HL-60/S4 treated with retinoic acid at 250 ng/mL for 4 days and 3 days (cell line): ENCODE results near the gene ANO4.
"Not testable (repeated sequence)": the region's sequence is repeated elsewhere in the genome, so short reads cannot be mapped to it uniquely, and the experiment has no call there.

Experiments used
- in situ Hi-C: fragments of 300-500 bp; cut with MboI; formaldehyde crosslinking; loops from 2 replicates; pipeline ENCODE4 v1.7.0; 2022; ENCODE audit warnings: low sequenced_read_pairs

Gene ANO4

DNA sequence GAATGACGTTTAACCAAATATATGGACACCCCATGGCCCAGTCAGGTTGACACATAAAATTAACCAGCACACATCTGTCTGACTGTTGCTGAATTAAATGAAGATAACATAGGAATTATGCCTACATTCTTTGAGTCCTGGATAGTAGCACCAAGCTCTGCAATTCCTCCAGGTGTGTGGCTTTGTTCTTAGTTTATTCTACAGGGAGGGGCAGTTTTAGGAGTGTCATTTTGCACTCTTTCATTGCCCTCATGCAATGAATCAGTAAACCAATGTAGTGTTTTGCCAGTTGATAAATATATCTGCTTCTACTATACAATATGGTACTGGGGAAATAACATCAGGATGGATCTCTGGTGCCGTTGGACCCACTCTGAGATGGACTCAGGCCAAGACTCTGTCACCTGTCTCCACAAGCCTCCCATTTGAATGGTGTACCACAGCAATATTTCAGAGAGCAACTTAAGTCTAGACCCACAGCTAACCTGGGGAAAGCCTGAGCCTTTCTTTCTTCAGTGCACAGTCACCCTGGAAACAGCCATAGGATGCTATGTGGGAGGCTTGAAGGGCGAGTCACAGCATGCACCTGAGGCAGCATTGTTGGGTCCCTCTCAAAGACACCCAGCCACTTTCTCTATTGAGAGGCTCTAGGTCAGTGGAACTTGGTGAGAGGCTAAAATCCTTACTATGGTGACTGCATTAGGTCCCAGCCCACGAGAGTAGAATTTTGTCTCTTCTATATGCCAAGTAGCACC is 73.2 kb downstream of the ANO4 start:
- in situ Hi-C loops: no loop called here

DNA sequence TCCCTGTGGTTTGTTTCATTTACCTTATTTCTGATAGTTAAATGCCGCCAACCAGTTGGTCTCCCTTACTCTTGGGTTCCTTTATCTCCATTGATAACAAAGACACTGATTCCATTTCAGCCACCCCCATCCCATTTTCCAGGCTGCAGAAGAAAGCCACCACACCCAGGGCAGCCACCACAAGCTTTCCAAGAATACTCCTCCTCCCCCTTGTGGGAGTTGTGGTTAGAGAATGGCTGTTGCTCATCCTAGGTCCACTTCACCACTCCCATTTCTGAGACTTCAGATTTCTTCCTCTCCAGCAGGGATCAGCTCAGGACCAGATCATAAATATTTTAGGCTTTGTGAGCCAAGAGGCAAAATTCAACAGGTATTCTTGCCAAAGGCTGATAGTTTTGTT is 73.9 kb downstream of the ANO4 start:
- in situ Hi-C loops: no loop called here

DNA sequence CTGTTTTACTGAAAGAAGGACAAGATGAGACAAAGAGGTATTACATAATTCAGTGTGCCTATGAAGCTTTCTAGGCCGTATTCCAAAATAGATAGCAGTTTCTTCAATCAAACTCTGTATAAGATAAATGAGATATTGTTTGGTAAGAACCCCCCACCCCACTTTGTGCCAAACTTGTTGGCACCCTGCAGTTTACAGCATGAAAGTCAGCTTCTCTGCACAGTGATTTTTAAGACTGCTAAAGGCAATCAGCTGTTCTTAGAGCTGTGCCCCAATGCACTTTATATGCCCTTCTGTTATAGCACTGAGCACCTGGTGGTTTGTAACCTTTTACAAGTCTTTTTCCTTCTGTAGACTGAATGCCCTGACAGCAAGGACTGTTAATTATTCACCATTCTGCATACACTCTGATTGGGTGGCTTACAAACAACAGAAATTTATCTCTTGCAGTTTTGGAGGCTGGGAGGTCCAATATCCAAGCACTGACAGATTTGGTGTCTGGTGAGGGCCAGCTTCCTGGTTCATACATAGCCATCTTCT is 76.7 kb downstream of the ANO4 start:
- in situ Hi-C loops: no loop called here

DNA sequence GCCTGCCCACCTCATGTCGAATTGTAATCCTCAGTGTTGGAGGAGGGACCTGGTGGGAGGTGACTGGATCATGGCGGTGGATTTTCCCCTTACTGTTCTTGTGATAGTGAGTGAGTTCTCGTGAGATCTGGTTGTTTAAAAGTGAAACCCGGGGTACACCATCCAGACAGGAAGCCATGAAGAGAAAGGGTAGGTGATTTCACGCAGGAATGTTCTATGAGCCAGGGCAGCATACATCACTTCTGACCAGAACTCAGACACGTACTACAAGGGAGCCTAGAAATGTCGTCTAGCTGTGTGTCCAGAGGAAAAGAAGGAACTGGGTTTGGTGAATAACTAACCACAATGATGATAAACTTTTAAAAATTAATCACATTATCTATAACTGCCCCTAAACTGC is 80.6 kb downstream of the ANO4 start:
- in situ Hi-C loops: no loop called here

DNA sequence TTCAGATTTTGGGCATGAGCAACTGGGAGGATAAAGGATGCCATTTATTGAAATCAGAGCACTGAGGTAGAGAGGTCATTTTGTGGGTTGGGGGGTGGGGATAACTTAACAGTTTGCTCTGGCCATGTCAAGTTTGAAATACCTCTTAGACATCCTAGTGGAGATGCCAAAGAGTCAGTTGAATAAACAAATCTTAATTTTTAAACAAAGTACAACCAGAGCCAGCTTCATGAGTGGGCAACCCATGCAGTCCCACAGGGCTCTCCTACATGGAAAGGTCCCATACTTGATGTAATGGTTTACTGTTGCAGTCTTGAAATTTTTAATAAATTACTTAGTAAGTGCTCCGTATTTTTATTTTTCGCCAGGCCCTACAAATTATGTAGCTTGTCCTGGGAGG is 81.2 kb downstream of the ANO4 start:
- in situ Hi-C loops: no loop called here

DNA sequence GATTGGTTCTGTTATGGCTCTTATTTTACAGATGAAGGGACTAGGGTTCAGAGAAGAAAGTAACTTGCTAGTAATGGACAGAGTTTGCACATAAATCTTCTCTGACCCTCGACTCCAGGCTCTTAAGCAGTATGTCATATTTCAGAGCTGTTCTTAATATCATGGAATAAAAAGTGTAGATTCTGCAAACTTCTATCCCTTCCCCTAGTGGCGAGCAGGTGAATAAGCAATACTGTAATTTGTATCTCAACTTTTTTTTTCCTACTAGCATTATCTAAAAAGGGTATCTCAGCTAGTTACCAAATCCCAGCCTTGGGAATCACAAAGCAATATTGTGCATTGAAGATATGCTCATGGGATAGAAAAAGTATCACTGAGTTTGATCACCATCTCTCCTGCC is 83.2 kb downstream of the ANO4 start:
- in situ Hi-C loops: no loop called here

DNA sequence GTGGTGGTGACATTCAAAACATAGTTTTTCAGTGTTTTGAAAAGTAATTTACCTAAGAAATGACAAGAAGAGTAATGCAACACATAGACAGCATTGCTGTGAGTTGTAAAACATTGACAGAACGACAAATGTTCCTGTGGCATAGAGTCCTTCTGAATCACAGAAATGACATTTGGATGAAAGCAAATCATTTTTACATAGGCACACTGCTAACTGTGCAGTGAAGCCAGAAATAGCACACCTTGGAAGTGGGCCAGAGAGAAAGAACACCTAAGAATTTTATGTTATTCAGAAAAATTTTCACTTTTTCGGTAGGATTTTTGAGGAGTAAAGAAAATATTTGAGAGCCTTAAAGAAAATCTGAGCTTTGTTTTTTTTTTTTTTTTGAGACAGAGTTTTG is 100.6 kb downstream of the ANO4 start:
- in situ Hi-C loops: no loop called here

DNA sequence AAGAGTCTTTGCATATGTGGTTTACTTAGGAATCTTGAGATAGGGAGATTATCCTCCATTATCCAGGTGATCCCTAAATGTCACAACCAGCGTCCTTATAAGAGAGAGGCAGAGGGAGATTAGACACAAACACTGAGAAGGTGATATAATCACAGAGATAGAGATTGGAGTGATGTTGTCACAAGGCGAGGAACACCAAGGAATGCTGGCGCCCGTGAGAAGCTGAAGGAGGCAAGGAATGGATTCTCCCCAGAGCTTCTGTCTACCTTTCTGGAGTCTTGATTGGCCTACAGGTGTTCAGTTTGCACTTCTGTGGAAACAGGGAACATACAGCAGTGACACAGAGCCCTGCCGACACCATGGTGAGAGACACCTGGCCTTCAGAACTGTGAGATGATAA is 101.6 kb downstream of the ANO4 start:
- in situ Hi-C loops: no loop called here

DNA sequence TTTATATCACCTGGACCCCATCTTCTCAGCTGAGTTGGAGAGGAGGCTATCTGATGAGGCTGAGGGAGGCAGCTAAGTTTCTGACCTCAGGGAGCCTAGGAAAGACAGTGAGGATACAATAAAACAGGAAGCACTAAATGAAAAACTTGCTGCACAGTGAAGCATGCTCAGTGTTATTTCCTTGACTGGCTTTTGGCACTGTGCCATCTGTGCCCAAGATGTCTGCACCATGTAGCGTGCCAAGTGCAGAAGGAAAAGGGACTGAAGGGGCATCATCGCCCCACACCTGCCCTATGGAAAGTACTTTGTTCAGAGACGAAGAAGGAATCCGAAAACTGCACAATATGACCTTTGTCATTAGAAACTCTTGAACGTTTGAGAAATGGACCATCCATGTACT is 102.7 kb downstream of the ANO4 start:
- in situ Hi-C loops: no loop called here

DNA sequence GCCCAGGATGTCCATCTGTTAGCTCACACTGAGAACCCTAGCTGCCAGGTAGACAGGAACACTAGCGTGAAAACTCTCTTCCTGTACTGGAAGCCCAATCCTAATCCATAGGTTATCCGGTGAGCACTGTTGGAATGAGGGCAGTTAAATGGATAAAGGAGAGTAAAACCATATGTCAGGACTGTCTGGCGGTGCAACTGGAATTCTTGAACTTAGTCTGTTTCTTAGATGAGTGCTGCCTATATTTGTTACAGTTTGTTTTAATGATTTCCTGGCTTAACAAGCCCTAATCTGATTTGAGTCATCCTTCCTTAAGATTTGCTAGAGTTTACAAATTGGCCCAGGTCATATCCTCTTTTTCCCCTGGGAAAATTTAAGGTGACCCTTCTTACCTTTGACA is 104.7 kb downstream of the ANO4 start:
- in situ Hi-C loops: no loop called here

DNA sequence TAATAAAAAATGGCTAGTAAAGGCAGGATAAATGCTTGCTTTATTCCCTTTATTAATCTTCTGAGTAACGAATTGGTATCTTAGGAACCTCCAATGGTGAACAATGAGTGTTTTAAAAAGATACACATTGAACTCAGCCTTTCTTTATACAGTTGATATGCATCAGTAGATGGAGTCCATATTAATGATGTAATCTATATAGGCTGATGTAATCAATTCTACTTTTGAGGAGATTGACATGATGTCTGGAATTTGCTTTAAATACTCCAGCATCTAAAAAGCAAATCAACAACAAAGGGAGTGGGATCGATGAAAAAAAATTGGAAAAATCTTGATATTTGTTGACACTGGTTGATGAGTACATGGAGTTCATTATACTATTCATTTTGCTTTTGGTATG is 106.2 kb downstream of the ANO4 start:
- in situ Hi-C loops: no loop called here

DNA sequence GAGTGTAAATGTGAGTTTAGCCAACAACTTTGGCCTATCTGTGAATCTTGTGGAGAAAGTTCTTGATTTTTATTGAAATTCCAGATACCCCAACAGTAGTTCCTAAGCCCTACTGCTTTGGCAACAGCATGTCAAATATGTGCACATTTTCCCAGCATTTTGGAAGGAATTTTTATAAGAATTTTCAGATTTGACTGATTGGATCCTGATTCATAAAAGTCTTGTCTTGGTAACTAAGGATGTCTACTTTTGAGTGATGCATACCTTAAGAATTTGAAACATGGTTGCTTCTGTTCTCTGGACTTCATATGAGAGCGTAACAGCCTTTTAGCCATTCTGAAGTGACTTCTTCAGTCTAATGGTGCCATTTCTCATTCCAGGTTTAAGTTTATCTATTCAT is 106.7 kb downstream of the ANO4 start:
- in situ Hi-C loops: no loop called here

DNA sequence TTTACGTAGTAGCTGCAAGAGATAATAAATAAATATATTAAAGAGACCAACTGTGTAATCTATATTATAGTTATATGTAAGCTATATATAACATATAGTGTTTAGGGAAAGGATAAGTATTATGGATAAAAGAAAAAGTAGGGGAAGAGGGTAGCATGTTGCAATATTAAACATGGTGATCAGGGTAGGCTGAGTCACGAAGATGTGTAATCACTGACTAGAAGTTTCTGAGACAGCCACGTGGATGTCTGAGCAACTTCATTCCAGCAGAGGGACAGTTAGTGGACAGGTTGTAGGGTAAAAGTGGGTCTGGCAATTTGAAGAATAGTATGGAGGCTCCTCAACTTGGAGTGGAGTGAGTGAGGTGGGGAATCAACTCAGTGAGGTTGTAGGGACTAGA is 109.7 kb downstream of the ANO4 start:
- in situ Hi-C loops: no loop called here

DNA sequence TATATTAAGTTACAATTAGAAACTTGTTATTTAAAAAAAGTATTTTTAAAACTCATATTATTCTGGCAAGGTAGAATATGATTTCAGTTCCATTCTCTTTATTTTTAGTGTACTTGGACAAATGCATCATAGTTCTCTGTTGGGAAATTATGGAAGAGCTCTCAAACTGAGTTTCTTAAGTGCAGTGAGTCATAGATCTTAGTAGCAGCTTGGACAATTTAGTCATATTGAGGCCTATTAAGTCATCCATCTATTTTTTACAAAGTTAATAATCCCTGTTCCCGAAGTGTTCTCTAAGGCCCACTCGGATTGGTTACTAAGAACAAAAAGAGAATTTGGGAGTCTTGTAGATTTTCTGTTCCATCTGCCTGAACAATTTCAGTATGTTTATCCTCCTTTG is 113.9 kb downstream of the ANO4 start:
- in situ Hi-C loops: no loop called here

DNA sequence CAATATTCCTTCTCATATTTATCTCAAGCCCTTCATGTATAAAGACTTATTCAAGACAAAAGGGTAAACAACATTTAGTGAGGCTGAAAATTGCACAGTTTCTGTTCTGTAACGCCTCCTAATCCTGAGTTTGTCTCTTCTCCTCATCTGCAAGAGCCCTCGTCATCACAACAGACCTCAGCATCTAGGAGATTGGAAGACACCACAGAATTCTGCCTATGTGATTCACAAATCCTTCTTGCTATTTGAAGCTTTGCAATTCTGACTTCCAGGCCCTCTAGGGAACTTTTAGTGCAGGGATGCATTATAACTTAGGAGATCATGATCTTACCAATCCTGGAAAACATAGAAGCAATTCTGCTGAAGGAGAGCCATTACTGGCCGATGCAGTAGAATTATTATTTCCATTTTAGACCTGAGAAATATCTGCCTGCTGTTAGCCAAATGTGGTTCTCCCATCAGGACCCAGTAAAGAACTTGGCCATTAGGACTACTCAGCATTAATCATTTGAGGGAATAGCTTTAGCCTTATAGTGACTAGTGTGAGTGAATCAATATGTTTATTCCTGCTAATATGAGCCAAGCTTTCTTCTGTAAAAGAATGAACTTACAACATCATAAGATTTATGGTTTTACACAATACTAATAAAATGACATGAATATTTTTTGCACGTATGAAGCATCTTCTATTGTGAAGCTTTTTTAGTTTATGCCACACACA is 119.5 kb downstream of the ANO4 start:
- in situ Hi-C loops: no loop called here

DNA sequence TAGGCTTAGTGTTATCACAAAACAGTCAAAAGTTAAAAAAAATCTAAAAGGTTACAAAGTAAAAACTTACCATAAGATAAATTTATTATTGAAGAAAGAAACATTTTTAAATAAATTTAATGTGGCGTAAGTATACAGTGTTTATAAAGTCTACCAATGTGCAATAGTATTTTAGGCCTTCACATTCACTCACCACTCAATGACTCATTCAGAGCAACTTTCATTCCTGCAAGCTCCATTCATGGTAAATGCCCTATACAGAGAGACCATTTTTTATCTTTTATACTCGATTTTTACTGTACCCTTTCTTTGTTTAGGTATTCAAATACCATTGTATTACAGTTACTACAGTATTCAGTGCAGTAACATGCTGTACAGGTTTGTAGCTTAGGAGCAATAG is 124.5 kb downstream of the ANO4 start:
- in situ Hi-C loops: no loop called here

DNA sequence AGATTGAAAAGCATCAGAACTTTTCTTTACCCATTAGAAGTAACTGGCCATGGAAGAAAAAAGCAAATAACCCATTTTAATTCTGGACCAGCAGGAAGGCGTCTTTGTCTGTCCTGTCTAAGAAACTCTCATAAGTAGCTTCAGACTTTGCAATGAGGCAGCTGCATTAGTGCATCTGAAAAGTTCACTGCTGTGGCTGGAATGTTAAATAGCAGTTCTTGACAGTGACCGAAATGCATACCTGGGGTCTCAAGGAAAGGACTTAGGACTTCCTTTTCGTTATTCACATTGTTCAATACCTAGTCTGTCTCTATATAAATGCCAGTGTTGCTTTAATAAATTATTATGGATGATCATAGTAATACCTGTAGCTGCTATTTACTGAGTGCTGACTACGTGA is 125.9 kb downstream of the ANO4 start:
- in situ Hi-C loops: no loop called here

DNA sequence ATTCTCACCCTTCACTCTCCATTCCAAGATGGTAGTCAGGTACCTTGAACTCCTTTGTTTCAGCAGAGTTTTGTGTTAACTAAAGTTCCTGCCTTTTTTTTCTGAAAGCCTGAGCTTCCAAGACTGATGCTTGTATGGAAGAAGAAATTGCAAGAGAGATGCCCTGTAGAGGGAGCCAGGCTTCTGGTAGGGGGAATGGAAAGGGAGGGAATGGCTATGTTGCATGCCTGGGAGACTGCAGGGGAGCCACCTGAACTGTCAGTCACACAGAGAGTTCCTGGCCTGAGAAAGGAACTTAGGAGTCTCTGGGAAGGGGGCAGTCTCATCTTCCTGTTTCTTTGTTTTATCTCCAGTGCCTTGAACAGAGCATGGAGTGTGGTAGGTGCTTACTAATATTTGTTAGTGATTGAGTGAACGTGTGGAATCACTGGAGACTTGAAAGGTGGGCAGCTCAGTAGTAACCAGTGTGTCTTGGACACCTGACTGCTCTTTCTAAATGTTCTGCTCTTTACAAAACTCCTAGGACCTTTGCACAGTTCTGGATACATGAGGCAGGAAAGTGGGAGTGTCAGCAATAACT is 132.2 kb downstream of the ANO4 start:
- in situ Hi-C loops: no loop called here

DNA sequence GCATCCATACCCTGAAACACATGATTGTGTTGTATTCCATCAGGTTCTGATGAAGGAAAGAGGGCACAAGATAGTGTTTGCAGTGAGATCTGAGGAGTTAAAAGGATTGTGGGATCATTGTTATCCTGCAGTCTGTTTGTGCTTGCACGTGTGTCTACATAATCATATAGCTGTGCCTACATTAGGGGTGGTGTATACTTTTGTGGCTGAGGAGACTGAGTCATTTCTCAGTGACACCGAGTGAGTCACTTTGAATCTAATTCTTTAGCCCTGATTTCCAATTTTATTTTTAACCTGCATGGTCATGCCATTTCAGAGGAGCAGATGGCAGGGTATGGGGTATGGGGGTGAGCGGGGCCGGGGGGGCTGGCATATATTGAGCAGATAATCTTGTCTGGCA is 133.2 kb downstream of the ANO4 start:
- in situ Hi-C loops: no loop called here

DNA sequence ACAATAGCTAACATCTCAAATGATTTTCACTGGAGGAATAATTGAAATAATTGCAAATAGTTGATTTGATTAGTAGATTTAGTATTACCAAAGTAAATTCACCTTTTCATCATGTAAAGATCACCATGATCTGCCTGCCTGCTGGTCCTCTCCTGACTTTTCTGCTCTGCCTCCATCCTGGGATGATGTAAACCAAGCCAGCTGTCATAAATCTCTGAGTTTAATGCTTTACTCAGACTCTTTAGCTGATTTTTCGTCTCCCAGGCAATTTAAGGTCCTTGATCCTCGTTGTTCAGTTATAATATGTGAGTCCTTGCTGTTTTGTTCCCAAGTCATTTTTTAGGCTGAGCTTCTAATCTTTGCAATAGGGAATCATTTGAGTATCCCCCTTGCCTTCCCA is 138.0 kb downstream of the ANO4 start:
- in situ Hi-C loops: no loop called here

DNA sequence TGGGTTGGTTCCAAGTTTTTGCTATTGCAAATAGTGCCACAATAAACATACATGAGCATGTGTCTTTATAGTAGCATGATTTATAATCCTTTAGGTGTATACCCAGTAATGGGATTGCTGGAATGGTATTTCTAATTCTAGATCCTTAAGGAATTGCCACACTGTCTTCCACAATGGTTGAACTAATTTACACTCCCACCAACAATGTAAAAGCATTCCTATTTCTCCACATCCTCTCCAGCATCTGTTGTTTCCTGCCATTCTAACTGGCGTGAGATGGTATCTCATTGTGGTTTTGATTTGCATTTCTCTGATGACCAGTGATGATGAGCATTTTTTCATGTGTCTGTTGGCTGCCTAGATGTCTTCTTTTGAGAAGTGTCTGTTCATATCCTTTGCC is 139.0 kb downstream of the ANO4 start:
- in situ Hi-C loops: not testable (repeated sequence)

DNA sequence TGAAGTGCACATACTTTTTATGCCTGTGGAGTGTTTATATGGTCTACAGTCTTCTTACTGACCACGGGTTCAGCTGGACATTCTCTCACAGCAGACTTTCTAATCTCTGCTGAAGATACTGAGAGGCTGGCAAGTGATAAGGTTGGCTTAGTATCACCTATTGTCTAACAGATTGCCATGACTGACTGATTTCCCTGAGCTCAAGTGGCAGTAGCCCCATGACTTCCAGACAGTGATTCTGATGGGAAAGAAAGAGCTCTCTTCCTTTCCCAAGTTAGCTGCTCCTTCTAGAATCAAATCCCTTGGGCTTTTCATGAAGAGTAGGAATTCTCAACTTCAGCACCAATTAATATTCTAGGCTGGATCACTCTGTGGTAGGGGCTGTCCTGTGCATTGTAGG is 141.4 kb downstream of the ANO4 start:
- in situ Hi-C loops: no loop called here
